Central memory CD8-positive, alpha-beta T cell (primary cell): ENCODE results near the gene ANO1.

Source experiments
- ATAC-seq: fragments of 150-1000 bp; cut with Tn5 transposase; replicated peaks from 2 replicates; pipeline ENCODE4 v1.10.0; 2022; ENCODE audit warnings: mild to moderate bottlenecking, moderate FRiP score, moderate number of reproducible peaks; ENCODE audit not compliant: poor library complexity, severe bottlenecking; ENCODE audit errors: extremely low read depth
- DNase-seq, 2 donors: peaks; one replicate each; pipeline ENCODE4 v3.0.0; 2021; ENCODE audit warnings: low spot score in 2 of 2
- H3K27ac Mint-ChIP-seq: one replicate; pipeline ENCODE4 v1.8.0; 2022; ENCODE audit warnings: low read depth, mild to moderate bottlenecking, moderate library complexity, mixed read lengths
- H3K27me3 Mint-ChIP-seq: one replicate; pipeline ENCODE4 v1.8.0; 2022; ENCODE audit warnings: mixed read lengths
- H3K36me3 Mint-ChIP-seq: one replicate; pipeline ENCODE4 v1.8.0; 2022; ENCODE audit warnings: mild to moderate bottlenecking, moderate library complexity, mixed read lengths; ENCODE audit not compliant: insufficient read depth
- H3K4me1 Mint-ChIP-seq: one replicate; pipeline ENCODE4 v1.8.0; 2022; ENCODE audit warnings: mixed read lengths
- H3K4me3 Mint-ChIP-seq: one replicate; pipeline ENCODE4 v1.8.0; 2022; ENCODE audit warnings: mild to moderate bottlenecking, moderate library complexity, mixed read lengths
- H3K9me3 Mint-ChIP-seq: one replicate; pipeline ENCODE4 v1.8.0; 2022; ENCODE audit warnings: mixed read lengths

The ANO1 gene

DNA sequence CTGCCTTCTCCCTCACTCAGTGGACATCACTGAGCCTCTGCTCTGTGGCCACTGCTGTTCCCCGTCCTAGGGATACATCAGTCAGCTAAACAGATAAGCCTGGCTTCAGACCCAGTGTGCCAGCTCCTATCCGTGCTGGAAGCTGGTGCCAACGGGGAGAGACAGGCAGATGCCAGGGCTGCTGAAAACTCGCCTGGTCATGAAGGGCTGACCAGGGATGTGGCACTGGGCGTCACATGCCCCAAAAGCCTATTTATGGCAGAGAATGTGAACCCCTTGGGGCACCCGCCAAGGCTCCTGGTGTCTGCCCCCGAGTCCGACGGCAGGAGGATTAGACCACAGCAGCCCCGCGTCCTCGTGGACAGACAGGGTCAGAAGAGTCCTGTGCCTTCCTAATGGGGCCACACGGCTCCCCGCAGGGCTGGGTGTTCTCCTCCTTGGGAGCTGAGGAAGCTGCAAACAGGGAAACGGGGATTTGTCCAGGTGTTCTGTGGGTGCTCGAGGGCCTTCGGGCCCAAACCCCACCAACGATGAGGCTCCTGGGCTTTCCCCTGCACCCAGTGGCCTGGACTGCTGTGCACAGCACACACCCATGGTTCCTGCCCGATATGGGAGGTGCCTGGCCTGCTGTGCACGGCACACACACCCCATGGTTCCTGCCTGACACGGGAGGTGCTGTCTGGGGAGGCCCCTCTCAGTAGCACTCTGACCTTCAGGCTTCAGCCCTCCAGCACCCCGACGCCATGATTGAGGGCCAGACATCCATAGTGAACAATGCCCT is 19.9 kb downstream of the ANO1 start:
- Mint-ChIP-seq H3K4me3 (no peak overlapping the region), H3K9me3 (no peaks in the 10 kb centered on the region), H3K36me3 (no peaks in the 10 kb centered on the region), H3K27me3 (peaks cover 30% of the 10 kb centered on the region), H3K27ac (no peak overlapping the region), H3K4me1 (no peaks in the 10 kb centered on the region)
- ATAC-seq (no peak), DNase-seq (no peak)

- Mint-ChIP-seq H3K4me1 (no peaks in the 10 kb centered on the region), H3K36me3 (no peaks in the 10 kb centered on the region), H3K27ac (no peak overlapping the region), H3K9me3 (no peaks in the 10 kb centered on the region), H3K4me3 (no peak overlapping the region), H3K27me3 (peaks cover 36% of the 10 kb centered on the region)
- DNase-seq (no peak), ATAC-seq (no peak)
Observed at GRCh38 chr11:70098936-70099335, 20.8 kb downstream of the ANO1 start.

DNA sequence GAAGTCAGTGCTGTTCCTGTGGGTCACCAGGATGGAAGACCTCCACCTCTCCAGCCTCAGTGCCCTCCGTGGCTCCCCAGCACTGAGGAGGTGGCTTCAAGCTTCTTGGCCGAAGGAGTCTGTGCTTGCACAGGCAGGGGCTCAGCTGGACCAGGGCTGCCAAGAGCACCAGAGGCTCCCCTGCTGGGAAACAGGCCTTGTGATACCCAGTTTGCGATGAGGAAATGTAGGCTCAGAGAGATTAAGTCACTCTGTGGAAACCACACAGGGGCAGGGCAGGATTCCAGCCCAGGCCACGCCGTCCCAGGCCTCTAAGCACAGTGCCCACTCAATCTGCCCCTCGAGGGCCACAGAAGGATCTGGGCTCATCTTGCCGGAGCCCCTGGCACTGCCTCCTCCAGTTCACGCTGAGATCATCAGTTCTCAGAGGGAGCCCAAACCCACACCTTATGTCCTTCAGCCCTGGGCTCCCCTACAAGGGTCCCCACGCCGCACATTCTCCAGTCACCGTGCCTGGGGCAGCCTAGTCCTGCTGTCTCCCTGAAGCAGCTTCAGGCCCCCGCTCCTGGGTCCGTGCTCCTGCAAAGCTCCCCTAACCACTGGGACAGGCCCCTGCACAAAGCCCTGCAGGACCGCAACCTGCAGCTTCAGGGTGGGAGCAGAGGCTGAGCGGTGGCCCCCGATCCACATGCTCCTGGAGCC is 21.6 kb downstream of the ANO1 start:
- ATAC-seq (no peak), DNase-seq (no peak)
- Mint-ChIP-seq H3K27ac (no peak overlapping the region), H3K4me3 (no peak overlapping the region), H3K36me3 (no peaks in the 10 kb centered on the region), H3K4me1 (no peaks in the 10 kb centered on the region), H3K27me3 (peaks cover 44% of the 10 kb centered on the region), H3K9me3 (no peaks in the 10 kb centered on the region)

GRCh38 chr11:70100280-70100603 is 22.1 kb downstream of the ANO1 start:
- H3K4me1 Mint-ChIP-seq, result no peaks in the 10 kb centered on the region
- H3K4me3 Mint-ChIP-seq, result no peak overlapping the region
- ATAC-seq (no peak), DNase-seq (no peak)
- H3K36me3 Mint-ChIP-seq, result no peaks in the 10 kb centered on the region
- H3K9me3 Mint-ChIP-seq, result no peaks in the 10 kb centered on the region
- no peak overlapping the region for H3K27ac Mint-ChIP-seq
- peaks cover 49% of the 10 kb centered on the region for H3K27me3 Mint-ChIP-seq

- DNase-seq, result no peak
Observed at GRCh38 chr11:70100791-70101190, 22.7 kb downstream of the ANO1 start.

DNA sequence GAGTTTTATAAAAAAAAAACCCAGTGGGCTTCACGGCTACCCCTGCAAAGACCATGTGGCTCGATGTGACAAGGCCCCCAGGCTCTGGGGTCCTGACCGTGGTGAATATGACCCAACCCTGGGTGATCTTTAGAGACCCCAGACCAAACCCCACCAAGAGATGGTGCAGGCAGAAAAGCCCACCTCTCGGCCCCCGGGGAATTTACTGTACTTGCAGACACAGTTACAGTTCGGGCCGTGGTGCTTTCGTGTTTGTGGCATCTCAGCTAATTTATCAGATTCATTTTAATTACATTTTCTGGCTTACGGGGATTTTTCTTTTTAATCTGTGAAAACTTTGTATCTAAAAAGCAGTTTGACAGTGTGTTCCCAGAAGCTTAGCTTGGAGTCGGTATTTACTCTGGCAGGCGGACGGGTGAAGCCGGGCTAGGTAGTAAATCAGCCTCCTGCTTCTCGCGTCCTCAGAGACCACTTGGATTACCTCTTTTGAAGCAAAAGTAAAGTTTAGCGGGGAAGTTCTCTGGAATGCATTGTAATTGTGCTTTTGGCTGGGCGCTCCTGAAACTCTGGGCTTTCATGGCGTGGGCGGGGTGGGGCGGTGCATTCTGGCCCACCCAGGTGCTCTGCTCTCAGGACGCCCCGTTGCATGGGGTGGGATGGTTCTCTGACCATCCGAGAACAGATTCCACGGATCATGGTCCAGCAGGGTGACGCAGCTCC is 25.3 kb downstream of the ANO1 start:
- H3K4me3 Mint-ChIP-seq, result no peak overlapping the region
- H3K4me1 Mint-ChIP-seq, result no peaks in the 10 kb centered on the region
- H3K9me3 Mint-ChIP-seq, result no peaks in the 10 kb centered on the region
- H3K36me3 Mint-ChIP-seq, result no peaks in the 10 kb centered on the region
- DNase-seq (no peak), ATAC-seq (no peak)
- H3K27me3 Mint-ChIP-seq, result peaks cover 57% of the 10 kb centered on the region
- H3K27ac Mint-ChIP-seq, result no peak overlapping the region

More at GRCh38 chr11:70100791-70101190, 22.7 kb downstream of the ANO1 start:
- H3K27me3 Mint-ChIP-seq, result peaks cover 49% of the 10 kb centered on the region
- no peak for ATAC-seq
- H3K4me1 Mint-ChIP-seq, result no peaks in the 10 kb centered on the region
- no peaks in the 10 kb centered on the region for H3K9me3 Mint-ChIP-seq
- H3K4me3 Mint-ChIP-seq, result no peak overlapping the region
- H3K36me3 Mint-ChIP-seq, result no peaks in the 10 kb centered on the region
- H3K27ac Mint-ChIP-seq, result no peak overlapping the region

GRCh38 chr11:70104419-70104818 is 26.3 kb downstream of the ANO1 start:
- DNase-seq (no peak), ATAC-seq (no peak)
- Mint-ChIP-seq H3K36me3 (no peaks in the 10 kb centered on the region), H3K9me3 (no peaks in the 10 kb centered on the region), H3K4me3 (no peak overlapping the region), H3K27me3 (peaks cover 57% of the 10 kb centered on the region), H3K4me1 (no peaks in the 10 kb centered on the region), H3K27ac (no peak overlapping the region)

DNA sequence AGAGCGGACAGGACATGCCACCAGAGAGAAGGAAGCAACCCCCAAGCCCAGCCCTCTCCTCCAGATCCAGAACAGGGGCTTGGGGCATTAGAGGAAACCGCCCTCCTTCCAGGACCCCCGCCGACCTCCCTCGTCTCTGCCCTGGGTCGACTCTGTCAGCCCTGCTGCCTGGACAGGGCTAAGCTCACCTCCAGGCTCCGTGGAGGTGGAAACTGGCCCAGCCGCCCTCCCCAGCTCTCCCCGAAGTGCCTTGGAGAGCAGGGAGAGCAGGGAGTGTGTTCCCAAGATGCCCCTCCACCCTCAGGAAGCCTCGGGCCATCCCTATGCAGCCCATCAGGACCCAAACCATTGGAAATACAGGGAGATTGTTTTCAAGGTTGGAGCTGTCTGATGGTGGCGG is 26.8 kb downstream of the ANO1 start:
- no peak overlapping the region for H3K4me3 Mint-ChIP-seq
- no peak for ATAC-seq

GRCh38 chr11:70105369-70105754 is 27.2 kb downstream of the ANO1 start:
- H3K27ac Mint-ChIP-seq, result no peak overlapping the region
- H3K4me3 Mint-ChIP-seq, result no peak overlapping the region
- H3K36me3 Mint-ChIP-seq, result no peaks in the 10 kb centered on the region
- H3K9me3 Mint-ChIP-seq, result no peaks in the 10 kb centered on the region
- H3K4me1 Mint-ChIP-seq, result no peaks in the 10 kb centered on the region
- no peak for ATAC-seq
- H3K27me3 Mint-ChIP-seq, result peaks cover 50% of the 10 kb centered on the region
- no peak for DNase-seq

More for the DNA sequence above, 26.8 kb downstream of the ANO1 start:
- Mint-ChIP-seq H3K9me3 (no peaks in the 10 kb centered on the region), H3K27me3 (peaks cover 53% of the 10 kb centered on the region), H3K4me1 (no peaks in the 10 kb centered on the region), H3K27ac (no peak overlapping the region), H3K36me3 (no peaks in the 10 kb centered on the region)
- no peak for DNase-seq

GRCh38 chr11:70105755-70106571 is 27.8 kb downstream of the ANO1 start:
- H3K9me3 Mint-ChIP-seq, result no peaks in the 10 kb centered on the region
- no peak for DNase-seq
- peaks cover 50% of the 10 kb centered on the region for H3K27me3 Mint-ChIP-seq
- no peaks in the 10 kb centered on the region for H3K36me3 Mint-ChIP-seq
- no peaks in the 10 kb centered on the region for H3K4me1 Mint-ChIP-seq
- no peak overlapping the region for H3K4me3 Mint-ChIP-seq
- H3K27ac Mint-ChIP-seq, result no peak overlapping the region
- ATAC-seq, result no peak

DNA sequence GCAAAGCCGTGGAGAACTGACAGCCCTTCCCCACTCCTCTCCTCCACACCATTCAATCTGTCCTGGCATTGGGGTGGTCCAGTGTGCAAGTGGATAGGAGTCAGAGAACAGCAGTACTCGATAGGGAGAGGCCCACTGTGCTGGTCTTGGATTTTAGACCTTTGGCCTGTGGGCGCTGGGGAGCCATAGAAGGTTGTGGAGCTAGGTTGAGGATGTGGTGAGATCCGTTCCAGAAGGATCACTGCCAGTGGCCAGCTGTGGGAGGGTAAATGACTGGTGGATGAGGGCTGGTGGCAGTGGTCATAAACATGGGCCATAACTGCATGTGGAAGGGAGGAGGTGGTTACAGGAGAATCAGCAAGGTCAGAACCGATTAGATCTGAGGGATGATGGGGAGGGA is 28.6 kb downstream of the ANO1 start:
- H3K4me3 Mint-ChIP-seq, result no peak overlapping the region
- peaks cover 55% of the 10 kb centered on the region for H3K27me3 Mint-ChIP-seq
- no peaks in the 10 kb centered on the region for H3K36me3 Mint-ChIP-seq
- no peaks in the 10 kb centered on the region for H3K4me1 Mint-ChIP-seq
- no peak overlapping the region for H3K27ac Mint-ChIP-seq
- no peak for DNase-seq
- H3K9me3 Mint-ChIP-seq, result no peaks in the 10 kb centered on the region
- ATAC-seq, result no peak

GRCh38 chr11:70107191-70107590 is 29.1 kb downstream of the ANO1 start:
- H3K4me3 Mint-ChIP-seq, result no peak overlapping the region
- no peaks in the 10 kb centered on the region for H3K9me3 Mint-ChIP-seq
- H3K27me3 Mint-ChIP-seq, result peaks cover 60% of the 10 kb centered on the region
- no peaks in the 10 kb centered on the region for H3K4me1 Mint-ChIP-seq
- no peak overlapping the region for H3K27ac Mint-ChIP-seq
- no peak for ATAC-seq
- no peaks in the 10 kb centered on the region for H3K36me3 Mint-ChIP-seq
- DNase-seq, result no peak
